Skeletal muscle cell (primary cell): ENCODE results near the gene KLHL11.
A peak's percentile ranks its signal among the peaks of the same experiment; 100 is the strongest.

ENCODE experiments used
- DNase-seq: peaks from one replicate; pipeline ENCODE4 v3.0.0-alpha.2; 2010; ENCODE audit warnings: low read depth
- H3K4me3 ChIP-seq: 2 replicates; pipeline ENCODE4 v1.5.1; 2011; ENCODE audit warnings: low read depth, mild to moderate bottlenecking, control low read depth, low read length, moderate library complexity

KLHL11 gene

DNA sequence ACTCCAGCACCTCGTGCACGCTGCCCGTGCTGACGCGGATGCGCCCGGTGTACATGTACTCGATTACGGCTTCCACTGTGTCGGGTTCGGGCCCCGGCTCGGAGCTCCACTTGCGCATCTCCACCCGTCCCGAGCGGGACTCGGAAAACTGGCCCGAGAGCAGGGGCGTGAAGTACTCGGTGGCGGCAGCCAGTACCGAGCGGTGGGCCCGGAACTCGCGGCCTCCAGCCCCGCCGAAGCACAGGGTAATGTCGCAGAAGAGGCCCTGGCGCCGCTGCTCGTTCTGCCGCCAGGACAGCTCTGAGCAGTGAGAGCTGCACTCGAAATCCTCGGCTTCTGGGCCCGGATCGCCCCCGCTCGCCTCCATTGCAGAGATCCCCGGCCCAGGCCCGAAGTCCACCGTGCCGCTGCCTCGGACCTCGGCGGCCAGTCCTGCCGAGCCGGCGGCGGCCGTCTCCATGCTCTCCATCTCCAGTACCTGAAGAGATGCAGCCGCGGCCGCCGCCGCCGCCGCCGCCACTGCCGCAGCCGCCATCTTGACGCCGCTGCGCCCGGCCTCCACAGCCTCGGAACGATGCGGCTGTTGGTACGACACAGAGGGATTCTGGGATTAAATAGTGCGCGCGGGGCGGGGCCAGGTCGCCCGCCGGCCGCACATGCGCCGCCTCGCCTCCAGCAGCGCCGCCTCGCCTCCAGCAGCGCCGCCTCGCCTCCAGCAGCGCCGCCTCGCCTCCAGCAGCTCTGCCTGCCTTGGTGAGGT, at the start of gene KLHL11:
Gene KLHL11, minus strand, starts transcription at position 588 of the 760 bp plus-strand sequence. Its CDS starts 53 bp downstream, at position 535.
- peak; percentile 57 for DNase-seq
- H3K4me3 ChIP-seq: peak within 1 kb of the TSS; percentile 88

GRCh38 chr17:41915020-41915419, 49.8 kb upstream of the KLHL11 start:
- DNase-seq: no peak
- no peak overlapping the region for H3K4me3 ChIP-seq

GRCh38 chr17:41914358-41914766, 49.1 kb upstream of the KLHL11 start:
- H3K4me3 ChIP-seq: no peak overlapping the region
- peak; percentile 25 for DNase-seq

- H3K4me3 ChIP-seq: no peak overlapping the region
- DNase-seq: no peak
These were observed 48.6 kb upstream of the KLHL11 start for GRCh38 chr17:41913798-41914197.

GRCh38 chr17:41912925-41913324, 47.7 kb upstream of the KLHL11 start:
- H3K4me3 ChIP-seq: no peak overlapping the region
- no peak for DNase-seq

GRCh38 chr17:41910701-41911391, 45.6 kb upstream of the KLHL11 start:
- DNase-seq: peak; percentile 94
- H3K4me3 ChIP-seq: no peak overlapping the region

- no peak for DNase-seq
These were observed 43.9 kb upstream of the KLHL11 start for GRCh38 chr17:41909088-41909487.

GRCh38 chr17:41907633-41908539, 42.7 kb upstream of the KLHL11 start:
- DNase-seq: no peak
- no peak overlapping the region for H3K4me3 ChIP-seq

More at GRCh38 chr17:41909088-41909487, 43.9 kb upstream of the KLHL11 start:
- H3K4me3 ChIP-seq: no peak overlapping the region

- DNase-seq: peak; percentile 37
- H3K4me3 ChIP-seq: no peak overlapping the region
These were observed 41.9 kb upstream of the KLHL11 start for GRCh38 chr17:41907185-41907556.

DNA sequence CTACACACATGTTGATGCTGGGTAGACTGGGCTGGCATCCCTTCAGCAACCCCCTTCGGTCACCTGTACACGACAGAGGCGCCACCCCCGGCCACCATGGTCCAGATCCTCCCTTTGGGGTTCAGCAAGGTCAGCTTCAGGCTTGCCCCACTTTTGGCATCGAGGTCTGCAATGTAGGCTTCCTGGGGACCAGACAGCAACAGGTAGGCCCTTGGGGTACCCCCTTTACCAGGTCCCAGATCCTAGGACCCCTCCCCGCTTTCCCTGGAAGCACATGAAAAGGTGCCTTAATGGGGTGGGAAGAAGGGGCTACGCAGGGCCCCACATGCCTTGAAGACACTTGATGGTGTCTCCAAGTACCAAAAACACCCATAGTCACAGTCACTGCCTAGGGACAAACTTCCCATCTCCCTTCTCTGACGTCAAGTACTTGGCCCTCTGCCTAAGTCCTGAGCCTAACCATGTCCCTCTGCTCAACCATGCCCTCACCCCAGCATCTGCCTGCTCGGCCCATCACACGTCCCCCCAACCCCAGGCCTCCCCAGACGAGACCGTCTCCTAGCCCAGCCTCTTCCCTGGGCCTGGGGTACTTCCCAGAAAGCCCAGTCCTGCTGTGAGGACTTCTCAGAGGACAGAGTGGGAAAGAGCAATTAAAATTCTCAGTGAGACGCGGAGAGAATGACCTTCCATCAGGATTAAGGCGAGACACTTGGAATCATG, 41.4 kb upstream of the KLHL11 start:
- DNase-seq: no peak
- no peak overlapping the region for H3K4me3 ChIP-seq

DNA sequence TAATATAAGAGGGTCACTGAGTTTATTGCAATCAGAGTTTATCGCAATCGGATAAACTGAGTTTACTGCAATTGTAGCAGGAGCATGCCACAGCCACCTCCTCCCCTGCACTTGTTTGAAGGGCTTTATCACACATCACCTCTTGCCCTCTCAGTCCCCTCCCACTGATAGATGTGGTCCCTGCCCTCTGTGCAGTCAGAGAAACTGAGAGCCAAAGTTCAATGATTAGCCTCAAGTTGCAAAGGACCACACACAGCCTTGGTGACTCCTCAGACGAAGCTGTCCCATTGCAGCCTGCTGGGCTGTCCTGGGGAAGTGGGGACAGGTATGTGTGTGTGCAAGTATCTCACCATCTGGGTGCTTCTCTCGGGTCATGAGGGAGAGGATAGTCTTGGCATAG, 39.9 kb upstream of the KLHL11 start:
- no peak for DNase-seq

GRCh38 chr17:41904242-41904841, 39.1 kb upstream of the KLHL11 start:
- no peak overlapping the region for H3K4me3 ChIP-seq
- no peak for DNase-seq

More for the DNA sequence above, 39.9 kb upstream of the KLHL11 start:
- H3K4me3 ChIP-seq: no peak overlapping the region

DNA sequence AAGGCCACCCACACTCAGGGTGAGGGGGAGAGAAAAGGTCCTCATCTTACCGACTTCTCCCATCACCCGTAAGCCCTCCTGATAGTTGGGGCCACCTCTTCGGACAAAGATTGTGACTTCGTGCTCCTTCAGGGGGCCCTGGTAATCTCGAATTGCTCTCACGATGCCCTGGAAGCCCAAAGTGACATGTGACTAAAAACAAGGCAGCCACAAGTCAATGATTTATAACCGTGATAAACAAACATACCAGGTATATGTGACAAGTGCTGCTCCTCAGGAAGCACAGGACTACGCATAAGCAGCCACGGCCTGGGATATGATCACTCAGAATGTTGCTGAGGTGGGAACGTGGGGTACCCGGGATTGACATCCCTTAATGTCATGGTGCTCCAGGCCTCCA, 36.4 kb upstream of the KLHL11 start:
- no peak for DNase-seq
- H3K4me3 ChIP-seq: no peak overlapping the region

- DNase-seq: no peak
- H3K4me3 ChIP-seq: no peak overlapping the region
These were observed 31.5 kb upstream of the KLHL11 start for GRCh38 chr17:41896726-41897125.

DNA sequence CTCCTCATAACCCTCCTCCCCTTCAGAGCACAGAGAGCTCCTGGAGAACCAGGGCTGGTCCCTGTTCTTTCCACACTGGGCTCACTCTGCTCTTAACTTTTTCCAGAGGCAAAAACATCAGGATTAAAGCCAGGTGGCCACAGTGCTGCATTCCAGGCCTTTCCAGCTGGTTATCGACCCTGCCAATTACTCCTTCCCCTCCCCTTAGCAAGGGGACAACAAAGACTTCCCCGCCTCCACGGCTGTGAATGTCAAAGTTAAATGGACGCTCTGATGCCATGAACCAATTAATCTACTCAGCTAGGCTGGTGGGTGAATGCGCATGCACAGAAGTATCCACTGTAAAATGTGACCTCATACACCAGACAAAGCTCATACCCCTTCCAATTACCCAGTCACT, 30.4 kb upstream of the KLHL11 start:
- H3K4me3 ChIP-seq: no peak overlapping the region
- DNase-seq: no peak

DNA sequence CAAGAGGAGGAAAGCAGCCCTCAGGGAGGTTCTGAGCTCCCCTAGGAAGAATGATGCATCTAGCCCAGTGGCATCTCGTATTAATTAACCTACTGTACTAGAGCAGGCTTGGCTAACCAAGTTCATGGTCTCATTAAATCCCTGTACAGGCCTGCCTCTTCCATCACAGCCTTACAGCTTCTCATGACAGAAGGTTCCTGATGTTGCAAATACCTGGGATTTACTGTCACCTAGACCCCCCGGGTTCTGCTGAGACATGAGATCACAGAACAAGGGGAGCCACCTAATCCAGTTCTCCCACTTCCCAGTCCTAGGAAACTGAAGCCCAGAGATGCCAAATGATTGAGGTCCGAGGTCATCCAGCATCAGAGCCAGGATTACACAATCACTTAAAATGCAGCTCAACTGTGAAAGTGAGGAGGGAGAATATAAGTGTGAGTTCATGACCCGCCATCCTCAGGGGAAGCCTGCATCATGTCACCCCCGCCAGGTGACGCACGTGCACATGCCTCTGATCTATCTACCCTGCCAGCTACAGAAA, 29.6 kb upstream of the KLHL11 start:
- H3K4me3 ChIP-seq: no peak overlapping the region
- DNase-seq: peak; percentile 61

GRCh38 chr17:41893384-41893783, 28.2 kb upstream of the KLHL11 start:
- no peak for DNase-seq
- no peak overlapping the region for H3K4me3 ChIP-seq

- H3K4me3 ChIP-seq: no peak overlapping the region
- no peak for DNase-seq
These were observed 26.8 kb upstream of the KLHL11 start for GRCh38 chr17:41892021-41892376.
